GM12874 (cell line): Measurements from ENCODE around the gene PPP2R1A.

ENCODE experiments used
- CTCF ChIP-seq: IDR thresholded peaks from 2 replicates; pipeline ENCODE4 v1.5.1; 2011; ENCODE audit warnings: low read depth, mild to moderate bottlenecking, control low read depth, low read length, moderate library complexity; ENCODE audit not compliant: insufficient read depth

The PPP2R1A gene

DNA sequence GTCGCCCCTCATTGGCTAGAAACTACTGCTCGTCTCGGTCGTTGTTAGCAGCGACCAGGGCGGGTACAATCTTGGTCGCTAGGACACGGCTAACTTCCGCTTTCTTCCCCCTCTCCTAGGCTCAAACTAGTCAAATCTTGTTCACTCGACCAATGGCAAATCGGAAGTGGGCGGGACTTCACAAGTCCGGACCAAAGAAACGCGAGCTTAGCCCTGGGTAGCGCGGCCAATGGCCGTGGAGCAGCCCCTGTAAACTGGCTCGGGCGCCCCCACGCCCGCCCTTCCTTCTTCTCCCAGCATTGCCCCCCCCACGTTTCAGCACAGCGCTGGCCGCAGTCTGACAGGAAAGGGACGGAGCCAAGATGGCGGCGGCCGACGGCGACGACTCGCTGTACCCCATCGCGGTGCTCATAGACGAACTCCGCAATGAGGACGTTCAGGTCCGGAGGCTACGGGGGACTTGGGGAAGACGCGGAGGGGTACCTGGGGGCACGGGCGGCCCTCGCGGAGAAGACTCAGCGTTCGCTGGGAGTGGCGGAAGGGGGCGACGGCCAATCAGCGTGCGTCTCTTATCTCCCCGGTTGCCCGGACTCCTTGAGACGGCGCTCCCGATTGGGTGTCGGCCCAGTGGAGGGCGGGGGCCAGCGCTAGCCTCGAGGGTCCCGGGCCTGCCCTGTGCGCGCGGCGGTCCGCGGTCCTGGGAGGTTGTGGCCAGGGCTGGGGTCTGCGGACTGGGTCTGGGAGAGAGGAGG, at the start of gene PPP2R1A:
Gene PPP2R1A, plus strand, starts transcription at position 318 of the 752 bp plus-strand sequence. Its CDS starts 45 bp downstream, at position 363.
- no peak for TF ChIP-seq CTCF

- no peak for TF ChIP-seq CTCF
These were observed 48.6 kb upstream of the PPP2R1A start for GRCh38 chr19:52141203-52141602.

- no peak for TF ChIP-seq CTCF
These were observed 47.8 kb upstream of the PPP2R1A start for GRCh38 chr19:52142001-52142595.

- no peak for TF ChIP-seq CTCF
These were observed 41.6 kb upstream of the PPP2R1A start for GRCh38 chr19:52148256-52148655.

DNA sequence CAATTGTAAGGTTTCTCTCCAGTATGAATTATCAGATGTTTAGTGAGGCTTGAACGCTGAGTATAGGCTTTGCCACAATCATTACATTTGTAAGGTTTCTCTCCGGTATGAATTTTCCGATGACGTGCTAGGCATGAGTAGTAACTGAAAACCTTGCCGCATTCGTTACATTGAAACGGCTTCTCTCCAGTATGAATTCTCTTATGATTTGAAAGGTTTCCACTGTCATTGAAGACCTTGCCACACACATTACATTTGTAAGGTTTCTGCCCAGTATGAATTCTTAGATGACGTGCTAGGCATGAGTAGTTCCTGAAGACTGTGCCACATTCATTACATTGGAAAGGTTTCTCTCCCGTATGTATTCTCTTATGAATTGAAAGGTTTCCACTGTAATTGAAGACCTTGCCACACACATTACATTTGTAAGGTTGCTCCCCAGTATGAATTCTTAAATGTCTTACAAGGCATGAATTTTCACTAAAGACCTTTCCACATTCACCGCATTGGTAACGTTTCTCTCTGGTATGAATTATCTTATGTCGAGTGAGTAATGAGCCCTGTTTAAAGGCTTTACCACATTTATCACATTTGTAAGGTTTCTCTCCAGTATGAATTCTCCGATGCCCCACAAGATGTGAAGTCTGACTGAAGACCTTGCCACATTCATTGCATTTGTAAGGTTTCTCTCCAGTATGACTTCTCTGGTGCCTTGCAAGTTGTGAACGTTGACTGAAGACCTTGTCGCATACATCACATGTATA, 34.1 kb upstream of the PPP2R1A start:
- no peak for TF ChIP-seq CTCF

DNA sequence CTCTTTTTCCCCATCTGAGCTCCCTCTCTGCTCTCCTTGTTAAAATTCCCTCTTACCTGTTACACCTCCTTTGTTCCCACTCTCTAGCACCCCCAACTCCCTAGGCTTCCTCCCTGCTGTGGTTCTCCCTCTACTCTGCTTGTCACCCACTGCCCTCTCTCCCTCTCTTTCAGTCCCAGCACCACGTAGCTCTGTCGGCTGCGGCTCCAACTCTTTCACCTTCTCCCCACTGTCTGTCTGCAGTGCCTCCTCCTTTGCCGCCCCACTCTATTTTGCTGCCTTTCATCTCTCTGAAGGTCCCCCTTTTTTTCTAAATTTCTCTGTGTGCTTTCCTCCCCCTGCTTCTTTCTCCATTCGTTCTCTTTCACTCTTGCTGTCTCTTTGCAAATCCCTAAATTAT, 19.5 kb upstream of the PPP2R1A start:
- no peak for TF ChIP-seq CTCF

GRCh38 chr19:52170863-52171320, 19.0 kb upstream of the PPP2R1A start:
- TF ChIP-seq CTCF = no peak
